Stimulated activated CD4-positive, alpha-beta T cell treated with anti-CD3 and anti-CD28 coated beads, Interleukin-1b, Interleukin-23, amount 100 ng/mL, for 48 hours (primary cell): Measurements from ENCODE around the gene RNASE8.

ENCODE experiments used
- DNase-seq: peaks from one replicate; pipeline ENCODE4 v3.0.0-alpha.2; 2020

Gene RNASE8

GRCh38 chr14:21074398-21075272, 17.0 kb downstream of the RNASE8 start:
- no peak for DNase-seq

- no peak for DNase-seq
Observed at GRCh38 chr14:21075719-21076437, 18.3 kb downstream of the RNASE8 start.

GRCh38 chr14:21077672-21078071, 20.1 kb downstream of the RNASE8 start:
- DNase-seq: no peak

- no peak for DNase-seq
Observed at GRCh38 chr14:21078287-21078686, 20.7 kb downstream of the RNASE8 start.

- DNase-seq: no peak
Observed at GRCh38 chr14:21078726-21079125, 21.1 kb downstream of the RNASE8 start.

- no peak for DNase-seq
Observed at GRCh38 chr14:21081521-21082142, 24.0 kb downstream of the RNASE8 start.

GRCh38 chr14:21083565-21084325, 26.1 kb downstream of the RNASE8 start:
- no peak for DNase-seq

GRCh38 chr14:21084396-21084795, 26.8 kb downstream of the RNASE8 start:
- DNase-seq: no peak

- DNase-seq: no peak
Observed at GRCh38 chr14:21084998-21085853, 27.6 kb downstream of the RNASE8 start.

- no peak for DNase-seq
Observed at GRCh38 chr14:21086908-21087293, 29.3 kb downstream of the RNASE8 start.

GRCh38 chr14:21087294-21088091, 29.9 kb downstream of the RNASE8 start:
- peak; percentile 52 for DNase-seq

GRCh38 chr14:21088687-21089086, 31.1 kb downstream of the RNASE8 start:
- DNase-seq: no peak

GRCh38 chr14:21089271-21089670, 31.6 kb downstream of the RNASE8 start:
- DNase-seq: no peak

GRCh38 chr14:21089877-21090193, 32.2 kb downstream of the RNASE8 start:
- DNase-seq: no peak

- DNase-seq: no peak
Observed at GRCh38 chr14:21090194-21090939, 32.7 kb downstream of the RNASE8 start.

- no peak for DNase-seq
Observed at GRCh38 chr14:21090940-21091663, 33.5 kb downstream of the RNASE8 start.

- no peak for DNase-seq
Observed at GRCh38 chr14:21091821-21092272, 34.2 kb downstream of the RNASE8 start.

GRCh38 chr14:21092273-21093011, 34.8 kb downstream of the RNASE8 start:
- DNase-seq: peak; percentile 88

- no peak for DNase-seq
Observed at GRCh38 chr14:21093018-21093417, 35.4 kb downstream of the RNASE8 start.
